Measurements from ENCODE around the gene KDM2A.

Gene KDM2A

DNA sequence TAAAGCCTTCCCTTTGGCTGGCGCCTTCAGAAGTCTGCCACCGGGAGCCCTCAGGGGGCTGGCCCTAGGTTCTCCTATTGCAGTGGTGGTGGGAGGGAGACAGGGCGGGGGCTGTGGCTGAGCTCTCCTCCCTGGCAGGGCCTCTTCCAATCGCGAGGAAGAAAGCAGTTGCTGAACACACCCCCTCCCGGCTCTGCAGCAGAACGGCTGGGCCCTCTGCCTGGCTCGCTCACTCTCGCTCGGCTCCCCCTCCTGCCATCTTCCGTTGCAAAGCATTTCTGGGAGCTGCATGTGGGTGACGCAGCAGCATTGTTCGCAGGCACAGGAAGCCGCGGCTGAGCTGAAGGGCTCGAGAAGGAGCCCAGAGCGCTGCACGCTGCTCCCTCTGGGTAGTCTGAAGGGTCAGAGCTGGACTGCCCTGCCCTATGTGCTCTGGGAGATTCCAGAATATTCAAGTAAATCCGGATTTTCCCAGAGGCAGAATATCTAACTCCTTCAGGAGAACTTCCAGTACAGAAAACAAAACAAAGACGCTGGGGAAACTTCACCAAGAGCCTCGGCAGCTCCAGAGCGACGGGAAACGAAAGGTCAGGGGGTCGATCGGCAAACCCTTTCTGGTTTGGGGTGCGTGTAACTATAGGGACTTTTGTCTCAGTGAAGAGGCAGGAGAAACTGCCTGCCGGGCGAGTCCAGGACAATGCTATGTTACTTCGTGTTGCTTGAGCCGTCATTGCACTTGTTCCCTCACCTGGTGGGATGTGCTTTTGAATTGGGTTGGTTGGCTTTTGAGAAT is 120.9 kb downstream of the KDM2A start:
- peak; percentile 96 for DNase-seq

DNA sequence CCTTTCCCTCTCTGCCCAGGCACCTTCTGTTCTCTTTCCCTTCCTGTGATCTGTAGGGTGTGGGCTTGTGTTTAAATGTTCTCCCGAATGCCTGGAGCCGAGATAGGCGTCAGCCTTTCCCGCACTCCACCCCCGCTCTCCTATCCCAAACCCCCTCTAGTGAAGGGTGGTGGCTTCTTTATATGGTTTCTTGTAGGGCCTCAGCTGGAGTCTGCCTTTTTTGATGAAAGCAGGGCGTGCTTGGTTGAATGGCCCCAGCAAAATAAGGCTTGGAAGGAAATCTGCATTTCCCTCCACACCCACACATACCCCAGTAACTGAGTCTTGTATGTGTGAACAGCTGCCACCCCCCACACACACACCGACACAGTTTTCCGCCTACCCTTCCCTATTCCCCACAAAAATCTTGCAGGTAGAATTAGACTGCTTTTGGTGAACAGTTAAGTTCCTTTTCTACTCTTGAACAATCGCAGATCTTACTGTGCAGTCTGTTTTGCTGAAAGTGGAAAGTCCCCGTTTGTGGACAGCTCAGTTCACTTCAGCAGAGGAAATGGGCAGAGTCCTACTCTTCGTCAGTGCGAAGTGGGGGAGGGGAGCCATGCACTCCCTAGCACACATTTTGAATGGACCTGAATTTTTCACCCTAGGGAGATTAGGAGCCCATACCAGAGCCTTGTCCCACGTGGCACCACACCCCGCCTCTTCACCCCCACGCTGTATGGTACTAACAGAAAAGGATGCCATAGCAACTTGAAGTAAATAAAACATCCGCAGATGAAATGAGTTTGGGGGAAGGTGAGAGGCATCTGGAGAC is 121.7 kb downstream of the KDM2A start:
- peak; percentile 81 for DNase-seq

DNA sequence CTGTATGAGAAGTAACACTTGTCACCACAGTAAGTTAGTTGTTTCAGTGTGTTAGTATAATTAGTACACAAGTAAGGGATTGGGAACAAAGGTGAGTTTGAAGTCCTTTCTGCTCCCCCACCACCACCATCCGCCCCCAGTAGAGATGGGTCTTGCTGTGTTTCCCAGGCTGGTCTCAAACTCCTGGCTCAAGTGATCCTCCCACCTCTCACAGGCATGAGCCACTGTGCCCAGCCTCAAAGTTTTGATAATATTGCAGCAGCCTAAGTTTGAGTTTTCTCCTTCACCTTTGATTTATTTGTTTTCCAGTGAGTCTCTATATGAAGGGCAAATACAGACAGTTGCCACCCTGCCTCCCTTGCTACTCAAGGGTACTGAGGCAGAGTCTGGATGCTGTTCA is 123.5 kb downstream of the KDM2A start:
- no peak for DNase-seq

DNA sequence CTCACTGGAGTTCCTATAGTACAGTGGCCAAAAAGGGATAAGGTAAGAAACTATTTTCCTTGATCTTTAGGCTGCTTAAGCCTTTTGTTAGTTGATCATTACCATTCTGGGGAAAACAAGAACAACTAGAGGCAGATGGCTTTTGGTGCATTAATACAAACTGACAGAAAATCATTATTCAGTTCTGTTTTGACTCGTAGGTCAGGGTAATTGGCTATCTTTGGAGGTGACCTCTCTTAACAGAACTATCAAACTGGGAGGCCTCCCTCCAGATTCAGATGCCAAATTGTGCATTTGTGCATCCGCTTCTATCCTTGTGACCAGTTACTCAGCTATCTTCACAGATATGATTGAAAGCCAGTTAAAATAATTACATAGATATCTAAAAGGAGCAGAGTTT is 124.0 kb downstream of the KDM2A start:
- no peak for DNase-seq

DNA sequence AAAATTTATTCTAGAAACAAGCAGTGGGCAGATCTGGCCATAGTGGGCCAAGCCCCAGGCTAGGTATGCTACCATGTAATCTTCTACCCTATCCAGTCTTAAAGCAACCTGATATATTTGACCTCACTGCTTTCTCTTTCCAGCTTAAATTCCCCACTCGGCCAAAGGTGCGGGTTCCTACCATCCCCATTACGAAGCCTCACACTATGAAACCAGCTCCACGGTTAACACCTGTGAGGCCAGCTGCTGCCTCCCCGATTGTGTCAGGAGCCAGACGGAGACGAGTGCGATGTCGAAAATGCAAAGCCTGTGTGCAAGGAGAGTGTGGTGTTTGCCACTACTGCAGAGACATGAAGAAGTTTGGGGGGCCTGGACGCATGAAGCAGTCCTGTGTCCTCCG is 126.0 kb downstream of the KDM2A start:
- no peak for DNase-seq

DNA sequence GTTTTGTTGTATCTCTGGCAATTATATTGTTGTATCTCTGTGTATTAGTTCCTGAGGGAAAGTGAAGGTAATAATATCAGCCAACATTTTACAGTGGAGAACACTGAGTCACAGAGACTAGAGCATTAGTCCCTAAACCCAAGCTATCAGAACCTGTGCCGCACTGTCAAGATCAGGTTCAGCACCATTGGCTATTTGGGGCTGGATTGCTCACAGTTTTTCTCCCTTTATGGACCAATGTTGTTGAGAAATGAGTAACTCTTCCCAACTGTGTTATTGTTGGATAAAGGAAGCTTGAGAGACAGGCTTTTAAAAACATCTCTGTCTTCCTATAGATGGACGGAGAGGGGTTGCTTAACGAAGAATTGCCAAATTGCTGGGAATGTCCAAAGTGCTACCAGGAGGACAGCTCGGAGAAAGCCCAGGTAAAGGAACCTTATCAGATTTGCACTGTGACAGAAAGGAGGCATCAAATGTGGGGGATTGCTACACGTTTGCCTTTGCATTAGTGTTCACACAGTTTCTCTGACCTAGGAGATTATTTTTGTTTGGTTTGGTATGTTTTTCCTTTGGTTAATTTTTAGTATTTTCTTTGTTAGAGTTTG is 129.0 kb downstream of the KDM2A start:
- no peak for DNase-seq

DNA sequence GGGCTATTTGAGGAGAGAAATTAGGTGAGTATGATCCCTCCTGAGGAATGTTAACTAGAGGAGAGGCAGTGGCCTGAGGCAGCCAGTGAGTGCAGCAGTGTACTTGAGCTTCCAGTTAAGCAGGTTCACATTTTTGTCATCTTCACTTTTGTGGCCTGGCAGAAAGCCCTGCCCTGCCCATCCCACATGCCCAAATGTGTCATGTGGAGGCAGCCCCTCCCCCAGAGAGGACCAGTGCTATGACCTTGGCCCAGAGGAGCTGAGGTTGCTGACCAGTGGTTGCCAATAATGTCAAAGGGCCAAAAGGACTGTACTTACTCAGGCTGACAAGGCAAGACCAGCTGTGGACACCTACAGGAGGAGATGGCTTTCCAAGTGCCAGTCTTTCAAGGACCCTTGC is 129.6 kb downstream of the KDM2A start:
- DNase-seq, result no peak

DNA sequence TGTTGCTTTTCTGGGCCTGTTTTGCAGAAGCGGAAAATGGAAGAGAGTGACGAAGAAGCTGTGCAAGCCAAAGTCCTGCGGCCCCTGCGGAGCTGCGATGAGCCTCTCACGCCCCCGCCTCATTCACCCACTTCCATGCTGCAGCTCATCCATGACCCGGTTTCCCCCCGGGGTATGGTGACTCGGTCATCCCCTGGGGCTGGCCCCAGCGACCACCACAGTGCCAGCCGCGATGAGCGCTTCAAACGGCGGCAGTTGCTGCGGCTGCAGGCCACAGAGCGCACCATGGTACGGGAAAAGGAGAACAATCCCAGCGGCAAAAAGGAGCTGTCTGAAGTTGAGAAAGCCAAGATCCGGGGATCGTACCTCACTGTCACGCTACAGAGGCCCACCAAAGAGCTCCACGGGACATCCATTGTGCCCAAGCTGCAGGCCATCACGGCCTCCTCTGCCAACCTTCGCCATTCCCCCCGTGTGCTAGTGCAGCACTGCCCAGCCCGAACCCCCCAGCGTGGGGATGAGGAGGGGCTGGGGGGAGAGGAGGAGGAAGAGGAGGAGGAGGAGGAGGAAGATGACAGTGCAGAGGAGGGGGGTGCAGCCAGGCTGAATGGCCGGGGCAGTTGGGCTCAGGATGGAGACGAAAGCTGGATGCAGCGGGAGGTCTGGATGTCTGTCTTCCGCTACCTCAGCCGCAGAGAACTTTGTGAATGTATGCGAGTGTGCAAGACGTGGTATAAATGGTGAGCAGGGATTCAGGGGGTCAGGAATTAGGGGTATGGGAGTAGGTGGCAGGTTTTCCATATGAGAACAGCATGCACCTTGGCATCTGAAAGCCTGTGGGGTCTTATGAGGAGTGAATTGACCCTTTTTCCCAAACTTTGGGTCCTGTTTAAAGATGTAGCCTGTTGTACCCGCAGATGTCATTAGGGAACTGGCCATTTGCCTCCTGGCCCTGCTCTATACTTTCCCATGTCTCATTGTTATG is 131.3 kb downstream of the KDM2A start:
- DNase-seq, result no peak

DNA sequence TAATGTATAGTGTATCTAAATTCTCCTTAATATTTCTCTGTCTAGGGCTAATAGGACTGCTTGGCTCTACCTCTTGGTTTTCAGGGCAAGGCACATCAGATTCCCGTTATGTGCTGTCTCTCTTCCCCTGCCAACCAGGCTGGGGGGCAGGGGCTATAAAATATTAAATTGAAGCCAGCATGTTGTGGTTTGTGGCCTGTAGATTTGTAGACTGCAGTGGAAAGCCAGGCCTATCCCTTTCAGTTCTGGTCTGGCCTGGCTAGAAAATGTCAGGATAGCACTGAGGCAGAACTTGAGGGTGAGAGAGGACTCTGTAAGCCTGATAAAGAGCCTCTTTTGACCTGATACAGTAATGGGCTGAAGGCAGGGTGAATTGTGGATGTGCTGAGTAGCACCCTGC is 132.8 kb downstream of the KDM2A start:
- DNase-seq, result no peak

DNA sequence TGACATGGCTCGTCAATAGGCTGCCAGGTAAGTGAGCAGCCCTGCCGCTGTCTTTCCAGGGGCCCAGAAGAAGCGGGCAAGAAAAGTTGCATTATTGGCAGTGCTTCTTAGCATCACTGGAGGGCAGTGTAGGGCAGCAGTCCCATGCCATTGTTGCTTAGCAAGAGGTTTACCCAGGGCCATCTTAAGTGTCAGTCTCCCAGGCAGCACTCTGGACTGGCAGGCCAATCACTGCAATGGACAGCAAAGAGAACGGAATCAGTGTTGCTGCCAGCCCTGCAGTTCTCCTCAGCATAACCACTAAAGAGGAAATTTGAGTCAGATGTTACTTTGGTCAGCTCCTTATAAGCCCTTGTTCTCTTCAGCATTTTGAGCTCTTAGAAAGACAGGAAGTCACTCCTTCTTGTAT is 133.8 kb downstream of the KDM2A start:
- peak; percentile 31 for DNase-seq

DNA sequence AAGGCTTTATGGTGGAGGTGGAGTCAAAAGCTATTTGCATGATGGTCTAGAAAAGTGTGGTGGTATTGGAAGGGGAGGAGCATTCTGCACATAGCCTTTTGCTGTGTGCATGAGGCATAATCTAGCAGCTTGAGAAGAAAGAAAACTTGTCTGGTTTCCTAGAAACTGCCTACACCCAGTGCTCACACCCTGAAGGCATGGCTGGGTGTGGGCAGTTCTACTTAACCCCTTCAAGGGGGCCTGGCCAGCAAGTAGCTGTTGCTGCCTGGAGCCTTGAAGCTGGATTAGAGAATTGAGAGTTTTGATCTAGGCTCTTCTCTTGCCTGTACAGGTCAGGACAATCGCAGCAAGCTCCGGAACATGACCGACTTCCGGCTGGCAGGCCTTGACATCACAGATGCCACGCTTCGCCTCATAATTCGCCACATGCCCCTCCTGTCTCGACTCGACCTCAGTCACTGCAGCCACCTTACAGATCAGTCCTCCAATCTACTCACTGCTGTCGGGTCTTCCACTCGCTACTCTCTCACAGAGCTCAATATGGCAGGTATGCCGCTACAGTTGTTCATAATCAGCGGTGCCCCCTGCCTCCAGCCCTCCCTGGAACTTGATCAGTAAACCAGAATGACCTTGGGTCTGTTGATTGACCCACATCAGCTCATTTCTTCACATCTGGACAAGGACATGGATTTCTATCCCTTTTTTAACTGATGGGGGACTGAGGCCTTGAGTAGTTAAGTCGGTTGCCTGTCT is 135.0 kb downstream of the KDM2A start:
- no peak for DNase-seq

DNA sequence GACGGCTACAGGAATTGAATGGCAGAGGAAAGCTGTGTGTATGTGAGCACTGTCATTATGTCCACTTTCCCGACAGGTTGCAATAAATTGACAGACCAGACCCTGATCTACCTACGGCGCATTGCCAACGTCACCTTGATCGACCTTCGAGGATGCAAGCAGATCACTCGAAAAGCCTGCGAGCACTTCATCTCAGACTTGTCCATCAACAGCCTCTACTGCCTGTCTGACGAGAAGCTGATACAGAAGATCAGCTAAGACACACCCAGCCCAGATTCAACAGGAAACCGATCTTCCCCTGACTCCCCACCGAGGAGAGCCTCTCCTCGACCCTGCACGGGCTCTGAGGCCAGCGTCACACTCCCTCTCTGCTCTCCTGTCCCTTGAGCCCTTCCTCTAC is 135.7 kb downstream of the KDM2A start:
- no peak for DNase-seq

DNA sequence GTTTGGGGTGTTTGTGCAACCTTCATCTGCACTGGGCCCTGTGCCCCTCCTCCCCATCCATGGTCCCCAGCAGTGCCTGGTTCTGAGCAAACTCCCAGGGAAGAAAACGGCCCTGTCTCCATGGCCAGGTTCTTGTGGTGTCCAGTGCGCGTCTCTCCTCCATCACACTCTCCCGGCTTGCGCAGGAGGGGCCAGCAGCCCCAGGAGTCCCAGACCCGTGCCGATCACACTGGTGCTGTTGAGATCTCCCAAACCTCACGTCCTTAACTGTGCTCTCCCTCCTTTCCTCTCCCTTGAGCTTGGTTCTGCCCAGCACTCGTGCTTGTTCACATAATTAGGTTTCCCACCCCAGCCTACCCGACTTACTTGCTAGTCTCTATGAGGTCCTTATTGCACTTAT is 136.3 kb downstream of the KDM2A start:
- DNase-seq, result no peak

DNA sequence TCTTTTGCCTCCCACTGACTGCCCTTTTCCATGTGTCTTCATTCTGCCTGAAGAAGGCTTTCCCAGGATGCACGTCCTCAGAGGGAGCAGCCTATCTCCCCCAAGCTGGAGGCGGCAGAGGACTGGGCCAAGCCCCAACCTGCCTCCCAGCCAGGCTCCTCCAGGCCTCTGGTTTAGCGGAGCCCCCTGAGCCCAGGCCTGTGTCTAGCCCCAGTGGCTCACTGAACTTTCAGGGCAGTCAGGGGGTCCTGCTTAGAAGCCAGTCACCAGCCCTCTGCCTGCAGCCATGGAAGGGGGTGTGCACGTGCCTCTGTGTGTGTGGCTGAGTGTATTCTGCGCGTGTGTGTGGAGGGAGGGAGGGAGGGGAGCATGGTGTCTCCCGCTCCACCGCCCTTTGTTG is 136.8 kb downstream of the KDM2A start:
- no peak for DNase-seq

DNA sequence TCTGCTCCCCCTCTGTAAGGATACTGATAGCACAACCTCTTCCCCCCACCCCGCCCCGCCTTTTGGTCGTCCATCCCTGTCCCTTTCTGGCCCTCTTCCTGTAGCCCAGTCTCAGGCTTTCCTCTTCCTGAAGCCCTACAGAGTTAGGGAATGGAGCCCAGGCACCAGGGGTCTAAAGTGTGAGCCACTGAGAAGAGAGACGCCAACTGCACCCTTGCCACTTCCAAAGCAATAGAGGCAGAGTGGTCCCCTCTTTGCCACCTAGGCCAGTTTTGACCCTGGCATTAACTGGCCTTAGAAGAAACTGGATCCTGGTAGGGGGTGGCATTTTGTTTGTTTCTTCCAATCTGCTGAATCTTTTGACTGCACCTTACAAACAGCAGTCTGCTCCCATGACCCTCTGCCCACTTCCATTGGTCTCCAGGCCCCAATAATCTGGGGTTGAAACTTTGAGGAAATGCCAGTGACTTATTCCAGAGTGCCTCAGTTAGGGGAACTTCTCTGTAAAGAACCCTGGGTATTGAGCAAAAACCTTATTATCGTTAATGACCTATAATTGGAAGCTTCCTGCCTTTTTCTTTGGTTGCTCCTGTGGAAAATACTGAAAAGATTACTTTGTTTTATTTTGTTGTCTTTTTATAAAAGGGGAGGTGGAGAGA is 137.5 kb downstream of the KDM2A start:
- no peak for DNase-seq

DNA sequence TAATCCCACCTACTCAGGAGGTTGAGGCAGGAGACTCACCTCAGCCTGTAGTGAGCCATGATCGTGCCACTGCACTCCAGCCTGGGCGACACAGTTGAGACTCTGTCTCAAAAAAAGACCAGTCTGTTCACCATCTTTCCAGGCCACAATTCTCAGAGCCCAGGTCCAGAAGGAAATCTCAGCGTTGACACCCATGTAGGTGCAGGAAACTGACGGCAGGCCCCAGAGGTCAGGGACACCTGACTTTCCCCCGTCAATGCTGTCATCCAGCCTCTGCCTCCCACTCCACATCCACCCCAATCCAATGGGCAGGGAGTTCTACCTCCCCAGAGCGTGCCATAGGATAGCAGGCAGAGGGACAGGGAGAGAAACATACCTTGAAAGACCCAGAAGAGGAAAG is 141.3 kb downstream of the KDM2A start:
- no peak for DNase-seq

DNA sequence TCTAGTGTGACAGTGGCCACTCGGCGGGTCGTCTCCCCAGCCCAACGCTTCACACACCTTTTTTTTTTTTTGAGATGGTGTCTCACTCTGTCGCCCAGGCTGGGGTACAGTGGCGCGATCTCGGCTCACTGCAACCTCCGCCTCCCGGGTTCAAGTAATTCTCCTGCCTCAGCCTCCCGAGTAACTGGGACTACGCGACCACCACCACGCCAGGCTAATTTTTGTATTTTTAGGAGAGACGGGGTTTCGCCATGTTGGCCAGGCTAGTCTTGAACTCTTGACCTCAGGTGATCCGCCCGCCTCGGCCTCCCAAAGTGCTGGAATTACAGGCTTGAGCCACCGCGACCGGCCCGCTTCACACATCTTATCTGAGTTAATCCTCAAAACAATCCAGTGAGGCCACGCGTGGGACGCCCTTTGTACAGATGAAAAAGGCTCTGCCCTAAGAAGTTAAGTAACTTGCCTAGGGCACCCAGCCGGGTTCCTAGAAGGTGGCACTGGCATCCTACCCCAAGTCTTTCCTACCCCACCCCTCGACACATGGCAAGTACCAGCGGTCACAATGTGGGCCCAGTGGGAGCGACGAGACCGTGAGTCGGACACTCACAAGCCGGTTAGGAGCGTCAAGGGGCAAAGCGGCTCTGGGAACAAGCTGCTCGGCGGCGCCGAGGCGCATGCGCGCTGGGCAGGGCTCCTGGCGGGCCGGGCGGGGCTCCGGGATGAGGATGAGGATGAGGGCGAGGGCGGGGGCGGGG is 142.0 kb downstream of the KDM2A start:
- DNase-seq, result peak; percentile 59

DNA sequence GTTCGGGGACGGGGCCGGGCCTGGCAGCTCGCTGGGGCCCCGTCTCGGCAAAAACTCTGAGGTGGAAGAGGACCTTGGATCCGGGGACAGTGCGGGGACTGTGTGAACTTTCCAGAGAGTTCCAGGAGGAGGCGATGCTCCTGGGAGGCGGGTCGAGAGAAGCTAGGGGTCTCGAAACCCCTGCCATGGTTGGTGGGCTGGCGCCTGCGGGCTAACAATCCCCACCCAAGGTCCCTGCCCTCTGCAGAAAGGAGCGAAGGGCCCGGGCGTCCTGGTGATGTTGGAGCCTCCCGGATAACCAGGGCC is 142.5 kb downstream of the KDM2A start:
- DNase-seq, result no peak

DNA sequence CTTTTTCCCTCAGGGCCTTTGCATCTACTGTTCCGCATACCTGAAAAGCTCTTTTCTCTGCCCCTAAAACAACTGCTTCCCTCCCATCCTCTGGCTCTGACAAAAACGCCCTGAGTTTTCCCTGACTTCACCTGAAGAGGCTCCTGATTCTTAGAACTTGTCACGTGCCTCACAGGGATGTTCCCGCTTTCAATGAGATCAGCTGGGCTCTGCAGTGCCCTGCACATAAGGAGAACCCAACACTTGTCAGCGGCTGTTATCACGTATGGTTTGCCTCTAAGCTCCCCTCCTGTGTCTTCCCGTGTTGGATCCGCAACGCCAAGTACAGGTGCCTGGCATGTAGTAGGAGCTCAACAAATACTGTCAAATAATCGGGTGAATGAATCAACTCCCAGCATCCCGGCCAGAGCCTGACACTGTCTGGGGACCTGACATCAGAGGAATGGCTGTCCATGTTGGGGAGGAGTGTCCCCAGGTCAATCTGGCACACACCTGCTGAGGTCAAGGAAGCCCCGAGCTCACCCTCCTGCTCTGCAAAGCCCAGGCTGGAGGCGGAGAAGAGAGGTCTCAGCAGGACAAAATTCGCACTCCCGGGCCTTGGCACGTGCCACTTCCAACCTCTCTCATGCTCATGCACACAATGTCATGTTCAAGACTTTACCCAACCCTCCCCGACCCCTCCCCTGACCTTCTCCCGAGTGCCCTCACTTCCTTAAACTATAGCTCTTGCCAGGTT is 143.1 kb downstream of the KDM2A start:
- no peak for DNase-seq
